H1 (cell line): ENCODE measurements around the gene TAX1BP1. TPM values are rescaled to one million over a fixed set of nuclear protein-coding genes. Genes with fewer than 3 reads are reported as not detected.

Experiments
- SAP30 ChIP-seq: fragments of 300-600 bp; sonication (generic); IDR thresholded peaks from 2 replicates; pipeline ENCODE4 v1.7.1; 2012; ENCODE audit warnings: low read length, moderate library complexity, mild to moderate bottlenecking, inconsistent platforms; ENCODE audit not compliant: insufficient read depth, insufficient replicate concordance
- polyA plus RNA-seq, 7 experiments: library from polyadenylated mRNA; depleted of rRNA in 3 of 7; stranded (reverse) in 5 of 7; unstranded in 2 of 7; fragments of >200 nt in 5 of 7; fragments of 200-250 nt in 2 of 7; gene quantifications; 1 replicate in 5 of 7; 2 replicates in 1 of 7; 4 replicates in 1 of 7; pipeline versions ENCODE4 v1.2.1 to v1.2.3, GENCODE V29; 2011 to 2013; ENCODE audit warnings: missing spikeins in 2 of 7, mixed read lengths in 2 of 7
- total RNA-seq: library from RNA; stranded (reverse); fragmentation: NEBNext Ultra II Directional; extraction: Animal tissue kit (Norgen Biotek cat#: 25700); gene quantifications from 2 replicates; pipeline ENCODE4 v1.2.1, GENCODE V29; 2021

The TAX1BP1 gene
- total and polyA plus RNA-seq, 2 of the 8 experiments (the other 6 are each of a cell fraction or from before 2014, with no cell fraction given), result 56.0 to 62.7 TPM

- no peak for TF ChIP-seq SAP30
- TF ChIP-seq, all 59 proteins: peak for 0
Observed at GRCh38 chr7:27777662-27778061, 37.7 kb downstream of the TAX1BP1 start (continued).
